ENCODE measurements around the gene TM4SF20.

The TM4SF20 gene

GRCh38 chr2:227412877-227413276 is 33.8 kb upstream of the TM4SF20 start:
- CTCF ChIA-PET: interaction anchor here (0.8 to 1.1 kb wide), 2 partner anchors 108 to 353 kb away, joined by 5 to 6 read pairs; no protein-coding TSS in a partner anchor
- Histone ChIP-seq H3K27ac (ENCODE audit: extremely low read depth, low read depth, low read length) (no peak overlapping the region), H3K36me3 (ENCODE audit: control insufficient read depth in 2 of 2, insufficient read depth in 1 of 2, low read length in 2 of 2) (no peaks in the 10 kb centered on the region), H3K4me3 (ENCODE audit: low read depth, low read length) (no peak overlapping the region), H3K4me1 (ENCODE audit: control insufficient read depth, insufficient read depth, low read length) (no peaks in the 10 kb centered on the region), H3K9me3 (ENCODE audit: control insufficient read depth, insufficient read depth, low read depth, low read length) (no peaks in the 10 kb centered on the region)
- no peak for TF ChIP-seq ZBTB21 (tag by site-specific recombination; IDR thresholded peaks at IDR 0.05)
- no peak for TF ChIP-seq SP3 (tag by site-specific recombination; IDR thresholded peaks at IDR 0.05)
- no peak for TF ChIP-seq ZNF48 (tag by site-specific recombination; IDR thresholded peaks at IDR 0.05)
- POLR2A ChIA-PET: no interaction called here

GRCh38 chr2:227411990-227412350 is 32.9 kb upstream of the TM4SF20 start:
- no peaks in the 10 kb centered on the region for H3K4me1 ChIP-seq (ENCODE audit: control insufficient read depth, insufficient read depth, low read length)
- POLR2A ChIA-PET: no interaction called here
- no peak overlapping the region for H3K27ac ChIP-seq (ENCODE audit: extremely low read depth, low read depth, low read length)
- no peaks in the 10 kb centered on the region for H3K9me3 ChIP-seq (ENCODE audit: control insufficient read depth, insufficient read depth, low read depth, low read length)
- H3K4me3 ChIP-seq (ENCODE audit: low read depth, low read length): no peak overlapping the region
- TF ChIP-seq GLI2 (tag by site-specific recombination; IDR thresholded peaks at IDR 0.05; ENCODE audit: borderline replicate concordance, low read depth) (no peak), ZNF423 (tag by site-specific recombination; IDR thresholded peaks at IDR 0.05) (no peak), ZBTB21 (tag by site-specific recombination; IDR thresholded peaks at IDR 0.05) (no peak), ZNF155 (tag by site-specific recombination; IDR thresholded peaks at IDR 0.05) (no peak), ZNF174 (tag by site-specific recombination; IDR thresholded peaks at IDR 0.05) (no peak), ZNF837 (tag by site-specific recombination; IDR thresholded peaks at IDR 0.05) (no peak), FEZF1 (tag by site-specific recombination; IDR thresholded peaks at IDR 0.05) (no peak)
- TF ChIP-seq, protein P1, sequence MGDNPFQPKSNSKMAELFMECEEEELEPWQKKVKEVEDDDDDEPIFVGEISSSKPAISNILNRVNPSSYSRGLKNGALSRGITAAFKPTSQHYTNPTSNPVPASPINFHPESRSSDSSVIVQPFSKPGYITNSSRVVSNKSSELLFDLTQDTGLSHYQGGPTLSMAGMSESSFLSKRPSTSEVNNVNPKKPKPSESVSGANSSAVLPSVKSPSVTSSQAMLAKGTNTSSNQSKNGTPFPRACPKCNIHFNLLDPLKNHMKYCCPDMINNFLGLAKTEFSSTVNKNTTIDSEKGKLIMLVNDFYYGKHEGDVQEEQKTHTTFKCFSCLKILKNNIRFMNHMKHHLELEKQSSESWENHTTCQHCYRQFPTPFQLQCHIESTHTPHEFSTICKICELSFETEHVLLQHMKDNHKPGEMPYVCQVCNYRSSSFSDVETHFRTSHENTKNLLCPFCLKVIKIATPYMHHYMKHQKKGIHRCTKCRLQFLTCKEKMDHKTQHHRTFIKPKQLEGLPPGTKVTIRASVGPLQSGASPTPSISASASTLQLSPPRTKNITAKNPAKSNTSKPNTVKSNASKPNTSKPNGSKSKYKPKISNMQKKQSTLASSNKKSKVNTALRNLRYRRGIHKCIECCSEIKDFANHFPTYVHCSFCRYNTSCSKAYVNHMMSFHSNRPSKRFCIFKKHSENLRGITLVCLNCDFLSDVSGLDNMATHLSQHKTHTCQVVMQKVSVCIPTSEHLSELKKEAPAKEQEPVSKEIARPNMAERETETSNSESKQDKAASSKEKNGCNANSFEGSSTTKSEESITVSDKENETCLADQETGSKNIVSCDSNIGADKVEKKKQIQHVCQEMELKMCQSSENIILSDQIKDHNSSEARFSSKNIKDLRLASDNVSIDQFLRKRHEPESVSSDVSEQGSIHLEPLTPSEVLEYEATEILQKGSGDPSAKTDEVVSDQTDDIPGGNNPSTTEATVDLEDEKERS (tag by site-specific recombination; IDR thresholded peaks at IDR 0.05): no peak
- TF ChIP-seq, protein P2, sequence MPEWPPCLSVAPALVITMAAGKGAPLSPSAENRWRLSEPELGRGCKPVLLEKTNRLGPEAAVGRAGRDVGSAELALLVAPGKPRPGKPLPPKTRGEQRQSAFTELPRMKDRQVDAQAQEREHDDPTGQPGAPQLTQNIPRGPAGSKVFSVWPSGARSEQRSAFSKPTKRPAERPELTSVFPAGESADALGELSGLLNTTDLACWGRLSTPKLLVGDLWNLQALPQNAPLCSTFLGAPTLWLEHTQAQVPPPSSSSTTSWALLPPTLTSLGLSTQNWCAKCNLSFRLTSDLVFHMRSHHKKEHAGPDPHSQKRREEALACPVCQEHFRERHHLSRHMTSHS (tag by site-specific recombination; IDR thresholded peaks at IDR 0.05): no peak
- TF ChIP-seq, protein P3, sequence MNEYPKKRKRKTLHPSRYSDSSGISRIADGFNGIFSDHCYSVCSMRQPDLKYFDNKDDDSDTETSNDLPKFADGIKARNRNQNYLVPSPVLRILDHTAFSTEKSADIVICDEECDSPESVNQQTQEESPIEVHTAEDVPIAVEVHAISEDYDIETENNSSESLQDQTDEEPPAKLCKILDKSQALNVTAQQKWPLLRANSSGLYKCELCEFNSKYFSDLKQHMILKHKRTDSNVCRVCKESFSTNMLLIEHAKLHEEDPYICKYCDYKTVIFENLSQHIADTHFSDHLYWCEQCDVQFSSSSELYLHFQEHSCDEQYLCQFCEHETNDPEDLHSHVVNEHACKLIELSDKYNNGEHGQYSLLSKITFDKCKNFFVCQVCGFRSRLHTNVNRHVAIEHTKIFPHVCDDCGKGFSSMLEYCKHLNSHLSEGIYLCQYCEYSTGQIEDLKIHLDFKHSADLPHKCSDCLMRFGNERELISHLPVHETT (tag by site-specific recombination; IDR thresholded peaks at IDR 0.05): no peak
- H3K36me3 ChIP-seq (ENCODE audit: control insufficient read depth in 2 of 2, insufficient read depth in 1 of 2, low read length in 2 of 2): no peaks in the 10 kb centered on the region
- CTCF ChIA-PET: interaction anchor here (1.1 kb wide), 1 partner anchor 156 kb away, joined by 3 read pairs; no protein-coding TSS in a partner anchor

GRCh38 chr2:227411320-227411989 is 32.3 kb upstream of the TM4SF20 start:
- Histone ChIP-seq H3K9me3 (ENCODE audit: control insufficient read depth, insufficient read depth, low read depth, low read length) (no peaks in the 10 kb centered on the region), H3K4me3 (ENCODE audit: low read depth, low read length) (no peak overlapping the region), H3K4me1 (ENCODE audit: control insufficient read depth, insufficient read depth, low read length) (no peaks in the 10 kb centered on the region), H3K36me3 (ENCODE audit: control insufficient read depth in 2 of 2, insufficient read depth in 1 of 2, low read length in 2 of 2) (no peaks in the 10 kb centered on the region), H3K27ac (ENCODE audit: extremely low read depth, low read depth, low read length) (no peak overlapping the region)
- CTCF ChIA-PET: interaction anchor here (0.7 to 1.1 kb wide), 3 partner anchors 156 to 355 kb away, joined by 3 to 5 read pairs (median 3); no protein-coding TSS in a partner anchor
- no peak for TF ChIP-seq ZSCAN23 (tag by site-specific recombination; IDR thresholded peaks at IDR 0.05)
- TF ChIP-seq ZNF416 (tag by site-specific recombination; IDR thresholded peaks at IDR 0.05): no peak
- no peak for TF ChIP-seq PRDM4 (tag by site-specific recombination; IDR thresholded peaks at IDR 0.05)
- TF ChIP-seq ZNF354C (tag by site-specific recombination; IDR thresholded peaks at IDR 0.05; ENCODE audit: borderline replicate concordance, low read depth): no peak
- no peak for TF ChIP-seq MEIS1 (CRISPR knock-in tag; IDR thresholded peaks at IDR 0.05; ENCODE audit: borderline replicate concordance)
- TF ChIP-seq ZNF175 (tag by site-specific recombination; IDR thresholded peaks at IDR 0.05): no peak
- POLR2A ChIA-PET: no interaction called here

Measured in HEK293 (cell line).